HG03025 (cell line): Measurements from ENCODE around the gene ASTN2.

Experiments
- ATAC-seq: cut with Tn5 transposase; IDR thresholded peaks from one replicate; pipeline ENCODE4 v1.9.1; 2021; ENCODE audit warnings: mild to moderate bottlenecking, moderate library complexity; ENCODE audit not compliant: unreplicated experiment, low FRiP score

Gene ASTN2

GRCh38 chr9:117305454-117305853, 109.4 kb downstream of the ASTN2 start:
- ATAC-seq: no peak

GRCh38 chr9:117304549-117304948, 110.3 kb downstream of the ASTN2 start:
- ATAC-seq: no peak

GRCh38 chr9:117303643-117304230, 111.1 kb downstream of the ASTN2 start:
- no peak for ATAC-seq

GRCh38 chr9:117302487-117302886, 112.4 kb downstream of the ASTN2 start:
- ATAC-seq: no peak

GRCh38 chr9:117300371-117301110, 114.3 kb downstream of the ASTN2 start:
- ATAC-seq: no peak

GRCh38 chr9:117296453-117296852, 118.4 kb downstream of the ASTN2 start:
- ATAC-seq: no peak

- ATAC-seq: no peak
Observed at GRCh38 chr9:117293206-117294114, 121.4 kb downstream of the ASTN2 start.

- ATAC-seq: no peak
Observed at GRCh38 chr9:117290856-117291622, 123.8 kb downstream of the ASTN2 start.

GRCh38 chr9:117290306-117290840, 124.5 kb downstream of the ASTN2 start:
- no peak for ATAC-seq

- ATAC-seq: no peak
Observed at GRCh38 chr9:117286245-117286644, 128.6 kb downstream of the ASTN2 start.

- no peak for ATAC-seq
Observed at GRCh38 chr9:117284414-117284813, 130.4 kb downstream of the ASTN2 start.

- no peak for ATAC-seq
Observed at GRCh38 chr9:117282541-117282940, 132.3 kb downstream of the ASTN2 start.

GRCh38 chr9:117278471-117279035, 136.3 kb downstream of the ASTN2 start:
- no peak for ATAC-seq

- ATAC-seq: no peak
Observed at GRCh38 chr9:117278020-117278419, 136.8 kb downstream of the ASTN2 start.

- no peak for ATAC-seq
Observed at GRCh38 chr9:117276444-117276843, 138.4 kb downstream of the ASTN2 start.

- no peak for ATAC-seq
Observed at GRCh38 chr9:117273612-117274011, 141.2 kb downstream of the ASTN2 start.

GRCh38 chr9:117268847-117269446, 145.9 kb downstream of the ASTN2 start:
- ATAC-seq: no peak

GRCh38 chr9:117266855-117267497, 147.9 kb downstream of the ASTN2 start:
- no peak for ATAC-seq

- no peak for ATAC-seq
Observed at GRCh38 chr9:117265253-117265652, 149.6 kb downstream of the ASTN2 start.
